Left ventricle myocardium inferior (tissue), 1 donor: ENCODE data around the gene PEAR1. TPM values are rescaled to one million over a fixed set of nuclear protein-coding genes. Genes with fewer than 3 reads are reported as not detected.

Source experiments
- DNase-seq: peaks from one replicate; pipeline ENCODE4 v3.0.0-alpha.2; 2020
- H3K27ac ChIP-seq: fragments of 200-600 bp; replicated peaks from 2 replicates; pipeline ENCODE4 v1.8.0; 2021
- H3K27me3 ChIP-seq: fragments of 200-600 bp; 2 replicates; pipeline ENCODE4 v1.8.0; 2021; ENCODE audit warnings: low read depth
- H3K36me3 ChIP-seq: fragments of 200-600 bp; 2 replicates; pipeline ENCODE4 v1.8.0; 2021
- H3K4me1 ChIP-seq: fragments of 200-600 bp; 2 replicates; pipeline ENCODE4 v1.8.0; 2021
- H3K4me3 ChIP-seq: fragments of 200-600 bp; 2 replicates; pipeline ENCODE4 v1.8.0; 2021; ENCODE audit warnings: mild to moderate bottlenecking, moderate library complexity
- H3K9me3 ChIP-seq: fragments of 200-600 bp; replicated peaks from 2 replicates; pipeline ENCODE4 v1.8.0; 2021
- intact Hi-C: fragments of 100-400 bp; cut with micrococcal nuclease; formaldehyde crosslinking; loops from one replicate; pipeline ENCODE4 v1.11.0; 2022
- total RNA-seq: library from RNA; stranded (reverse); fragmentation: NEBNext Ultra II Directional; extraction: Animal tissue kit (Norgen Biotek cat#: 25700); gene quantifications from one replicate; pipeline ENCODE4 v1.2.1, GENCODE V29; 2021
- TF ChIP-seq, protein P1 (sequence below): fragments of 200-600 bp; IDR thresholded peaks from 2 replicates; pipeline ENCODE4 v1.8.0; 2021; ENCODE audit warnings: antibody characterized with exemption, mild to moderate bottlenecking, borderline replicate concordance
- donor health status: DM: no; HTN: yes; CAD: no; lungs with severe emphysema.

Gene PEAR1
- total RNA-seq, 1 donor from 2014 or later = 7.1 TPM

DNA sequence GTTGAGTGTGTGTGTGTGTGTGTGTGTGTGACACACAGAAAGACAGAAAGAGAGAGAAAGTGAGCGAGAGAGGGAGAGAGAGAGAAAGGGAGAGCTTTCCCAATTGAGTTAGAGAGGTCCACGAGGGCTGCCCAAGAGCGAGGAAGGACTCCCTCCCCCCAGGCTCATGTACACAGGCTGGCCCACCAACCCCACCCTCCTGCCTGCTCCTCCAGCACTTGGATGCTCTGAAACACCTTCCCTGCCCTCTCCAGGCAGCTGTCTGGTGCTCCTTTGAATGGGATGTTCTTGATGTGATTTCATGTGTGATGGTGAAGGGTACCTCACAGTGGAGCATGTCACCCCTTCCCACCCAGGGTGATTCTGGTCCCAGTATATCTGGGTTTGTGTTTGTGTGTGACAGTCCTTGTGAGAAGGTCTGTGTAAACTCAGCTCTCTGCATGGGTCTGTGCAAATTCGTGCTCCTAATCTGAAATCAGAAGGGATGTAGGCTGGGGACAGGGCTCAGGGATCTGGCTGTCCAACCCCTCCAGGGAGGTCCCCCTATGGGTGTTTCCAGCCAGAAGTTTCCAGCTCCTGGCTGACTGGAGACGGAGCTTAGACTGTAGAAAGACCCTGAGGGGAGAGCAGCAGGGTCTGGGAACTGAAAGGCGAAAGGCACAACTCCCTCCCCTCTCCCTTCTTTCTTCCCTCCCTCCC lies 6.8 kb upstream of the PEAR1 start:
- TF ChIP-seq, protein P1, sequence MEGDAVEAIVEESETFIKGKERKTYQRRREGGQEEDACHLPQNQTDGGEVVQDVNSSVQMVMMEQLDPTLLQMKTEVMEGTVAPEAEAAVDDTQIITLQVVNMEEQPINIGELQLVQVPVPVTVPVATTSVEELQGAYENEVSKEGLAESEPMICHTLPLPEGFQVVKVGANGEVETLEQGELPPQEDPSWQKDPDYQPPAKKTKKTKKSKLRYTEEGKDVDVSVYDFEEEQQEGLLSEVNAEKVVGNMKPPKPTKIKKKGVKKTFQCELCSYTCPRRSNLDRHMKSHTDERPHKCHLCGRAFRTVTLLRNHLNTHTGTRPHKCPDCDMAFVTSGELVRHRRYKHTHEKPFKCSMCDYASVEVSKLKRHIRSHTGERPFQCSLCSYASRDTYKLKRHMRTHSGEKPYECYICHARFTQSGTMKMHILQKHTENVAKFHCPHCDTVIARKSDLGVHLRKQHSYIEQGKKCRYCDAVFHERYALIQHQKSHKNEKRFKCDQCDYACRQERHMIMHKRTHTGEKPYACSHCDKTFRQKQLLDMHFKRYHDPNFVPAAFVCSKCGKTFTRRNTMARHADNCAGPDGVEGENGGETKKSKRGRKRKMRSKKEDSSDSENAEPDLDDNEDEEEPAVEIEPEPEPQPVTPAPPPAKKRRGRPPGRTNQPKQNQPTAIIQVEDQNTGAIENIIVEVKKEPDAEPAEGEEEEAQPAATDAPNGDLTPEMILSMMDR = no peak
- intact Hi-C loops = no loop called here

GRCh38 chr1:156887317-156887716 lies 6.2 kb upstream of the PEAR1 start:
- DNase-seq = no peak

More for the DNA sequence above, 6.8 kb upstream of the PEAR1 start:
- no peaks in the 10 kb centered on the region for H3K36me3 ChIP-seq
- peaks cover 58% of the 10 kb centered on the region for H3K27me3 ChIP-seq
- no peaks in the 10 kb centered on the region for H3K9me3 ChIP-seq
- H3K4me1 ChIP-seq = no peaks in the 10 kb centered on the region
- H3K4me3 ChIP-seq = no peak overlapping the region
- H3K27ac ChIP-seq = no peak overlapping the region
- no peak for DNase-seq

DNA sequence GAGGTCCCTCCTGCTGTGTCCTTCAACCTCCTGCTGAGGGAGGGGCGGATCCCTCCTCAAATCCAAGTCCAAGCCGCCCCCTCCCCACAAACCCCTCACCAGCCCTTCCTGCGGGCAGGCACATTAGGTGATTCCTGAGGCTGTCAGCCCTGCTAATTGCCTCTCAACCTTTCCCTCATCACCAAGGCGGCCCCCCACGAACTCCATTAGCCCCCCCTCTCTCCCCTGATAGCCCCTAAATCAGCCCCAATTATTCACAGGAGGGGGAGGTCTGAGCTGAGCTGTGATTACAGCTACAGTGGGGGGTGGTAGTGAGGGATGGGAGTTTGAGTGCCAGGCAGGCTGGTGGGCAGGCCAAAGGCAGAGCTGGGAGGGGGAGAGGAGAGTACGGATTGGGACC lies 5.8 kb upstream of the PEAR1 start:
- TF ChIP-seq, protein P1 = no peak
- H3K9me3 ChIP-seq = no peaks in the 10 kb centered on the region
- no peak for DNase-seq
- intact Hi-C loops = no loop called here
- peaks cover 50% of the 10 kb centered on the region for H3K27me3 ChIP-seq
- H3K4me3 ChIP-seq = no peak overlapping the region
- peaks cover 7% of the 10 kb centered on the region for H3K4me1 ChIP-seq
- H3K36me3 ChIP-seq = no peaks in the 10 kb centered on the region
- H3K27ac ChIP-seq = no peak overlapping the region

More at GRCh38 chr1:156887317-156887716, 6.2 kb upstream of the PEAR1 start:
- Histone ChIP-seq H3K27ac (no peak overlapping the region), H3K4me3 (no peak overlapping the region), H3K27me3 (peaks cover 52% of the 10 kb centered on the region), H3K36me3 (no peaks in the 10 kb centered on the region), H3K9me3 (no peaks in the 10 kb centered on the region), H3K4me1 (peaks cover 3% of the 10 kb centered on the region)
- TF ChIP-seq, protein P1 = no peak
- intact Hi-C loops = no loop called here

DNA sequence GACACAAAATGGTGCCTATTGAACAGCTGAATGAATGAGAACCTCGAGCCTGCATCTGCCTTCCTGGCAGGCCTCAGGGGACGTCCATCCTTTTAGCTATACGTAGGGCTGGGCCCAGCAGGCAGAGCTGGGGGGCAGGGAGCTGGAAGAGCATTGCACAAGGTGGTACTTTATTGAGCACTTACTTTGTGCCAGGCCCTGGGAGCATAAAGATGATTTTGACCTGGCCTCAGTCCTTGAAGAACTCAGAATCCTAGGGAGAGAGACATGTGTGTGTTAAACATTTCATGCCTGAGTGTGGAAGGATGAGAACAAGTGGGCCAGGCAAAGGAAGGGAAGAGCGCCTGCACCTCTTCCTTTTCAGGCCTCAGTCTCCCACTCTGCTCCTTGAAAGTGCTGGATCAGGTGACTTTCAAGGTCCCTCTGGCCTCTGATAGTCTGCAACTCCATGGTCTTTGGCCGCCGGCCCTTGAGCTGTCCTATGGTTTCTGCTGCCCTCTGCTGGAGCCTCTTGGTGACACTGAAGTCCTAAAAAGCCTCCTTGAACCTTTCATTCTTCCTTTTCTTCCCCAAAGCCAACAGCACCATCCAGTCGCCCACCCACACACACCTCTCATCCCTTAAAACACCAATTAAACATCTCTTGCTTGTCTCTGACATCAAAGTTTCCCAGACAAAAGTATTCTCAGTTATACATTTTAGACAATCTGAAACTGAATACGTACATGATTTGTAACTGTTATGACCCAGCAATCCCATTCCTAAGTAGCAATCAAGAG lies 3.5 kb upstream of the PEAR1 start:
- H3K9me3 ChIP-seq = no peaks in the 10 kb centered on the region
- TF ChIP-seq, protein P1 = peak; percentile 93
- H3K4me3 ChIP-seq = no peak overlapping the region
- H3K36me3 ChIP-seq = no peaks in the 10 kb centered on the region
- H3K4me1 ChIP-seq = peaks cover 30% of the 10 kb centered on the region
- peaks cover 53% of the 10 kb centered on the region for H3K27me3 ChIP-seq
- no peak overlapping the region for H3K27ac ChIP-seq
- peak; percentile 81 for DNase-seq
- intact Hi-C loops = no loop called here

GRCh38 chr1:156892190-156893047 lies 1.1 kb upstream of the PEAR1 start:
- intact Hi-C loops = no loop called here
- peak overlapping the region; percentile 72 for H3K4me3 ChIP-seq

More at GRCh38 chr1:156892190-156893047, 1.1 kb upstream of the PEAR1 start:
- DNase-seq = peak; percentile 94
- TF ChIP-seq, protein P1 = peak; percentile 94
- Histone ChIP-seq H3K36me3 (no peaks in the 10 kb centered on the region), H3K9me3 (no peaks in the 10 kb centered on the region), H3K4me1 (peaks cover 54% of the 10 kb centered on the region), H3K27ac (peak overlapping the region; percentile 94), H3K27me3 (peaks cover 44% of the 10 kb centered on the region)
